ENCODE measurements around the gene TMIGD1.

TMIGD1 gene

GRCh38 chr17:30333503-30334360 lies at the start of gene TMIGD1:
TMIGD1 (minus strand) TSS chr17:30334057; CDS start chr17:30332133, 1,924 bp downstream.
- no peak for DNase-seq (ENCODE audit: low read depth, low spot score)
- H3K27ac ChIP-seq: no peak within 1 kb of the TSS

GRCh38 chr17:30382345-30382744 lies 48.5 kb upstream of the TMIGD1 start:
- H3K27ac ChIP-seq: no peak overlapping the region
- DNase-seq (ENCODE audit: low read depth, low spot score): no peak

DNA sequence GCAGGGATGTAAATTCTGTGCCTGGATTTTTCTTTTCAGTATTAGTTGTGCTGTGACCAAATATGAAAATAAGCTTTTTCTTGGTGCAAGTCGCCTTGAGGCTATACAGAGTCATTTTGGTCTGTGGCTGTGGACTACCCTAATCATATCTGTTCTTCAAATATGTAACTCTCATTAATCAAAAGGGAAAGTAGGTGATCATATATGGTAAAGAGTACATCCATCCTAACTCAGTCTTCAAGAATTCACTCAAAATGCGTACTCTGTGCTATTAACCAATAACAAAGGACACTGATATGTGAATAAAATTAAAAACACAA lies 47.4 kb upstream of the TMIGD1 start:
- no peak overlapping the region for H3K27ac ChIP-seq
- no peak for DNase-seq (ENCODE audit: low read depth, low spot score)

- no peak overlapping the region for H3K27ac ChIP-seq
- DNase-seq (ENCODE audit: low read depth, low spot score): no peak
These were observed 46.9 kb upstream of the TMIGD1 start for GRCh38 chr17:30380643-30381339.

GRCh38 chr17:30379903-30380381 lies 46.1 kb upstream of the TMIGD1 start:
- DNase-seq (ENCODE audit: low read depth, low spot score): no peak
- no peak overlapping the region for H3K27ac ChIP-seq

GRCh38 chr17:30379303-30379902 lies 45.5 kb upstream of the TMIGD1 start:
- DNase-seq (ENCODE audit: low read depth, low spot score): no peak
- peak overlapping the region; percentile 28 for H3K27ac ChIP-seq

DNA sequence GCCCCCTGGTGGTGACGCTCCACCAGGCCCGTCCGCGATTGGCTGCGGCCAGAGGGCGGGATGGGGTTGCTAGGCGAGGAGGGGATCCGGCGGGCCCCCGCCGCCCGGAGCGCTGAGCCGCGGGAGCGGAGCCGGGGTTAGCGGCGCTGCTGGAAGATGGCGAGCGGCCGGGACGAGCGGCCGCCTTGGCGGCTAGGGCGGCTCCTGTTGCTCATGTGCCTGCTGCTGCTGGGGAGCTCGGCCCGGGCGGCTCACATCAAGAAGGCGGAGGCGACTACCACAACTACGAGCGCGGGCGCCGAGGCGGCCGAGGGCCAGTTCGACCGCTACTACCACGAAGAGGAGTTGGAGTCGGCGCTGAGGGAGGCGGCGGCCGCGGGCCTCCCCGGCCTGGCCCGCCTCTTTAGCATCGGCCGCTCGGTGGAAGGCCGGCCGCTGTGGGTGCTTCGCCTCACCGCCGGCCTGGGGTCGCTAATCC lies 45.0 kb upstream of the TMIGD1 start, which contains the start of gene CPD:
CPD (plus strand) TSS at position 103 of the 478 bp plus-strand sequence; CDS start at position 157, 54 bp downstream.
- H3K27ac ChIP-seq: peak within 1 kb of the TSS; percentile 28
- DNase-seq (ENCODE audit: low read depth, low spot score): peak; percentile 62

GRCh38 chr17:30378241-30378824 lies 44.5 kb upstream of the TMIGD1 start:
- DNase-seq (ENCODE audit: low read depth, low spot score): no peak
- peak overlapping the region; percentile 28 for H3K27ac ChIP-seq

DNA sequence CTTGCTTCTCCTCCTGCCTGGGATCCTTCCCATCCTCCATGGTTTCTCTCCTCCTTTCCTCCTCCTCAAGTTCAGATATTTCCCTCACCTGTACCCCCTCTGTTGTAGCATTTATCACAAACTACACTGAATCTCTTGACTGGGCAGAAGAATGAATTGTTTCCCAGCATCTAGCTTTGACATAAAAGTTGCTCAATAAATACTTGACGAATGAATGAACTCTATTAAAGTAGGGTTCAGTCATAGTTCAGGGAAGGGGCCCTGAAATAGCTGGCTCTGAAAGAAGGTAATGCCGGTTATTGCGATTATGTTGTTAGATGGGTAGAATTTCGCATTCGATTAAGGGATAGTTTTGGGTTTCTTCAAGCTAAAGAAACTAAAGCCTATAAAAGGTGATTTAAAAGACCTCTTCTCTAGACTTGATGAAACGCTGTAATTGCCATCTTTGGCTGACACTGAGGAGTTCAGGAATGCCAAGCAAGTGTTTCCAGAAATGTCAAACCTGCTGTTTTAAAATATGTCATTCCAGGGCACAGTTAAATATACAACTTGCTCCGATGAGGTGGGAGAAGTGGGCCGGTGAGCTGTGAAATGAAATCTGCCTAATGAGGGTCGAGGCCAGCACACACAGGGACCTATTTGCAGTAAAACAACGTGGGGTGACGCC lies 43.9 kb upstream of the TMIGD1 start:
- H3K27ac ChIP-seq: no peak overlapping the region
- DNase-seq (ENCODE audit: low read depth, low spot score): no peak

- peak; percentile 24 for DNase-seq (ENCODE audit: low read depth, low spot score)
- no peak overlapping the region for H3K27ac ChIP-seq
These were observed 43.0 kb upstream of the TMIGD1 start for GRCh38 chr17:30376621-30377452.

GRCh38 chr17:30375661-30376060 lies 41.8 kb upstream of the TMIGD1 start:
- DNase-seq (ENCODE audit: low read depth, low spot score): no peak

GRCh38 chr17:30372755-30373154 lies 38.9 kb upstream of the TMIGD1 start:
- H3K27ac ChIP-seq: peak overlapping the region; percentile 47
- DNase-seq (ENCODE audit: low read depth, low spot score): peak; percentile 77

More at GRCh38 chr17:30375661-30376060, 41.8 kb upstream of the TMIGD1 start:
- no peak overlapping the region for H3K27ac ChIP-seq

GRCh38 chr17:30369995-30370394 lies 36.1 kb upstream of the TMIGD1 start:
- peak overlapping the region; percentile 69 for H3K27ac ChIP-seq
- DNase-seq (ENCODE audit: low read depth, low spot score): peak; percentile 31

DNA sequence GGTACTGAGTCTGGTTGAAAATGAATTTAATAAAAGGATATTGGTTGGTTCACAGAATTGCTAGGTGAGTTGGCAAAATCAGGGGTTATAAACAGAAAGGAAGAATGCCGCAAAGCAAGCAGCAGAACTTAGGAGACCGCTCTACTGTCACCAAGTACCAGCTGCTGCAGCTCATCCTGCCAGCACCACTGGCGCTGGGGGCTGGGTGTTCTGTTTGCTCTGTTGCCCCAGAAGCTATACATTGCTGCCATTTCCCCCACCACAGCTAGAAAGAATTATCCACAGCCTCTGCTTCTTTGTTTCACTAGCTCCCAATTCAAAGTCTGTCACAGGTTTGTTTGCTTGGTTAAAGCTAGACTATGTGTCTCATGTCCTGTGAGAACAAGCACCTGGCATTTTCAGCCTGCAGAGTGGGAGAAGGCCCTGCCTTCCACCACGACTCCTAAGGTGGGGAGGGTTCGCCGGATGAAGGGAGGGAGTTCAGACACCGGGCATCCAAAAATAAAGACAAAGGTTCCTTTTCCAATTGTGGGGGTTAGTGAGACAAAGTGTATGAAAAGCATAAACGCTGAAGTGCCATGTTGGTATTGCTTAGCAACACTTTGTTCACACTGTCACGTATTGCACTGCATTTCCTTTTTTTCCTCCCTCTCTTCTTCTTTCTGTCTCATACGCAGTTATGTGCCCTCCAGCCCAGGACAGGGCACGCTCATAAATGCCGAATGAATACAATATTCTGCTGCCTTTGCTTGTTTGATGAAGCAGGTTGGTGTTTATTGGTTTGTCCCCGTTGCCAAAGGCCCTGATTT lies 35.3 kb upstream of the TMIGD1 start:
- no peak overlapping the region for H3K27ac ChIP-seq
- no peak for DNase-seq (ENCODE audit: low read depth, low spot score)

GRCh38 chr17:30366536-30366935 lies 32.7 kb upstream of the TMIGD1 start:
- DNase-seq (ENCODE audit: low read depth, low spot score): no peak
- H3K27ac ChIP-seq: no peak overlapping the region

DNA sequence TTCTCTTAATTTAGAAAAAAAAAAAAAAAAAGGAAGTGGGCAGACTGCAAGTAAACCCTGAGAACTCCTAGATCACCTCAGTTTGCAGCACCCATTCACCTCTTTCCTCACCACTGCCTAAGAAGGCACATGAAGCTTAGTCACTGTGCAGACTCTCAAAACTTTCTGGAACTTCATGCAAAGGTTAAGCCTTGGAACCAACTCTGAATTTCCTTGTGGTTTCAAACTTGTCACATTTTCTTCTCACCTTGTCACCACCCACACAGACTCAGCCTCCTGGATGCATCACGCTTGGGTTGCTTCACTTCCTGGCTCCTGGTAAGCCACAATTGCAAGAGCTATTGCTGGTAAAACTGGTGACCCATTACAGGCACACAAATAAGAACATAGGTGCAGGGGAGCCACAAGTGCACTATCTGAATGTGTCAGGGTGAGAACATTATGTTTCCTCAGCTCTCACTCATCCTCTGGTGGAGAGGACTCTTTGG lies 29.9 kb upstream of the TMIGD1 start:
- peak overlapping the region; percentile 77 for H3K27ac ChIP-seq

GRCh38 chr17:30361766-30362279 lies 28.0 kb upstream of the TMIGD1 start:
- H3K27ac ChIP-seq: no peak overlapping the region
- no peak for DNase-seq (ENCODE audit: low read depth, low spot score)

More for the DNA sequence above, 29.9 kb upstream of the TMIGD1 start:
- DNase-seq (ENCODE audit: low read depth, low spot score): peak; percentile 95
